Astrocyte of the spinal cord (primary cell): Measurements from ENCODE around the gene MATN4.

Experiments
- DNase-seq: peaks from one replicate; pipeline ENCODE4 v3.0.0; 2011; ENCODE audit warnings: low read depth, low spot score
- H3K4me3 ChIP-seq: 2 replicates; pipeline ENCODE4 v1.5.1; 2011; ENCODE audit warnings: low read depth, mild to moderate bottlenecking, low read length, moderate library complexity
- in situ Hi-C: cut with HindIII; loops from 2 replicates; pipeline ENCODE4 v1.10.0; 2017; ENCODE audit warnings: low sequenced_read_pairs
- TF ChIP-seq, protein P1 (sequence below): IDR thresholded peaks from 2 replicates; pipeline ENCODE4 v1.5.1; 2012; ENCODE audit warnings: low read depth, mild to moderate bottlenecking, low read length, inconsistent platforms

Gene MATN4

DNA sequence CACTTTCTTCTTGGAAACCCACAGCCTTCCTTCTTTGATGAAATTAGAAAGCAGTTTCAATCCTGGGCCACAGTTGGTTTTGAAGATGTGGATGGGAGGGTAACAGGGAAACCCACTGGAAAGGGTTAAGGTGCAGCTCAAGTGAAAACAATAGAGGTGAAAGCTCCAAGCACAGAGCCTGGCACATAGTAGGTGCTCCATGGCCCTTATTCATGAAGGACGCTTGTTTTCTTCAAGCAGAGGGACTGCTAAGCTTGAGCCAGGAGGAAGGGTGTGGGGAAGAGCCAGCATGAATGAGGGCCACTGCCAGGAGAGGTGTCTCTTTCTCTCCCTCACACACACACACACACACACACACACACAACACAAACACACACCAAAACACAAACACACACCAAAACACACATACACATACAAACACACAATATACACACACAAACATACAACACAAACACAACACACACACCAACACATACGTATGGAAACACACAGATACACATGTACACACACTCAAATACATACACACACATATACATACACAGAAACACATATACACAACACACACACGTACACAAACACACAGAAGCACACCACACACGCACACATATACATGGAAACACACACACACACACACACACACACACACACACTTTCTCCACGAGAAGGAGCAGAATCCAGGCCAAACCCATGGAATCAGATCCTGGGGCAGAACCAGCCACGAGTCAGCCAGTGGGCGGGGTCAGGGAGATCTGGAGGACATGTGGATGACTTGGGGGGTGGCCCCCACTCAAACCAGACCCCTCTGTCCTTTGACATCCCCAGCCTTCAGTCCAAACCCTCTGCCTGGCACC, 25.2 kb downstream of the MATN4 start:
- no peak overlapping the region for H3K4me3 ChIP-seq
- in situ Hi-C loops: no loop called here
- no peak for DNase-seq
- TF ChIP-seq, protein P1, sequence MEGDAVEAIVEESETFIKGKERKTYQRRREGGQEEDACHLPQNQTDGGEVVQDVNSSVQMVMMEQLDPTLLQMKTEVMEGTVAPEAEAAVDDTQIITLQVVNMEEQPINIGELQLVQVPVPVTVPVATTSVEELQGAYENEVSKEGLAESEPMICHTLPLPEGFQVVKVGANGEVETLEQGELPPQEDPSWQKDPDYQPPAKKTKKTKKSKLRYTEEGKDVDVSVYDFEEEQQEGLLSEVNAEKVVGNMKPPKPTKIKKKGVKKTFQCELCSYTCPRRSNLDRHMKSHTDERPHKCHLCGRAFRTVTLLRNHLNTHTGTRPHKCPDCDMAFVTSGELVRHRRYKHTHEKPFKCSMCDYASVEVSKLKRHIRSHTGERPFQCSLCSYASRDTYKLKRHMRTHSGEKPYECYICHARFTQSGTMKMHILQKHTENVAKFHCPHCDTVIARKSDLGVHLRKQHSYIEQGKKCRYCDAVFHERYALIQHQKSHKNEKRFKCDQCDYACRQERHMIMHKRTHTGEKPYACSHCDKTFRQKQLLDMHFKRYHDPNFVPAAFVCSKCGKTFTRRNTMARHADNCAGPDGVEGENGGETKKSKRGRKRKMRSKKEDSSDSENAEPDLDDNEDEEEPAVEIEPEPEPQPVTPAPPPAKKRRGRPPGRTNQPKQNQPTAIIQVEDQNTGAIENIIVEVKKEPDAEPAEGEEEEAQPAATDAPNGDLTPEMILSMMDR: no peak

- in situ Hi-C loops: no loop called here
- no peak for DNase-seq
- TF ChIP-seq, protein P1: no peak
- no peak overlapping the region for H3K4me3 ChIP-seq
These were observed 28.1 kb downstream of the MATN4 start for GRCh38 chr20:45279992-45280391.

GRCh38 chr20:45275338-45275737, 32.8 kb downstream of the MATN4 start:
- DNase-seq: no peak
- in situ Hi-C loops: no loop called here
- H3K4me3 ChIP-seq: no peak overlapping the region
- TF ChIP-seq, protein P1: no peak

GRCh38 chr20:45269754-45270270, 38.3 kb downstream of the MATN4 start:
- H3K4me3 ChIP-seq: no peak overlapping the region
- in situ Hi-C loops: no loop called here
- no peak for DNase-seq
- TF ChIP-seq, protein P1: no peak

DNA sequence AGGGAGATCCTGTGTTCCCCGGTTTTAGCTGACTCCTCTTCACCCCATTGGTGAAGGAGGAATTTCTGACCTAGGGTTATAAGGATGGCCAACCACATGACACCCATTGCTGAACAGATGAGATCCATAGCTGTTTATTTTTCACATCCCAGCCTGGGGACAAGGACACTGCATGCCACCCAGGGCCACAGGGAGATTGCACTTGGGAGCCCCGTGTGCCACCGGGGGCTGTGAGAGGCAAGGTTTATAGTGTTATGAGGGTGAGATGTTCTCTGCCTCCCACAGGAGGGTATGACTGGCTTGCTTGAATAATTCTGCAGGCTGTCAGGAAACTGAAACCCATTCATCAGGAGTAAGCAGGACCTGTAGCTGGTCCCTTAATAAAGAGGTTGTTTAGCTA, 39.0 kb downstream of the MATN4 start:
- TF ChIP-seq, protein P1: no peak
- H3K4me3 ChIP-seq: no peak overlapping the region
- no peak for DNase-seq
- in situ Hi-C loops: no loop called here

GRCh38 chr20:45268531-45268930, 39.6 kb downstream of the MATN4 start:
- DNase-seq: no peak
- in situ Hi-C loops: no loop called here
- TF ChIP-seq, protein P1: no peak
- H3K4me3 ChIP-seq: no peak overlapping the region
